GM19397 (cell line): ENCODE data around the gene SERPINI1.
A peak's percentile ranks its signal among the peaks of the same experiment; 100 is the strongest.

ENCODE experiments used
- ATAC-seq: cut with Tn5 transposase; IDR thresholded peaks from one replicate; pipeline ENCODE4 v1.9.1; 2021; ENCODE audit warnings: mild to moderate bottlenecking, moderate library complexity; ENCODE audit not compliant: unreplicated experiment

The SERPINI1 gene

GRCh38 chr3:167735233-167736138 lies at the start of gene SERPINI1:
Gene SERPINI1 (plus strand): TSS chr3:167735721. CDS start chr3:167789129, 53,408 bp downstream.
- peak; percentile 56 for ATAC-seq

GRCh38 chr3:167691366-167691765 lies 44.2 kb upstream of the SERPINI1 start:
- peak; percentile 100 for ATAC-seq

- ATAC-seq = no peak
These were observed 41.4 kb upstream of the SERPINI1 start for GRCh38 chr3:167694121-167694520.

- no peak for ATAC-seq
These were observed 35.5 kb upstream of the SERPINI1 start for GRCh38 chr3:167700046-167700445.

GRCh38 chr3:167700926-167701325 lies 34.6 kb upstream of the SERPINI1 start:
- ATAC-seq = no peak

- ATAC-seq = no peak
These were observed 29.7 kb upstream of the SERPINI1 start for GRCh38 chr3:167705840-167706239.

GRCh38 chr3:167709690-167710089 lies 25.8 kb upstream of the SERPINI1 start:
- ATAC-seq = no peak

- ATAC-seq = no peak
These were observed 25.0 kb upstream of the SERPINI1 start for GRCh38 chr3:167710552-167710951.

- ATAC-seq = no peak
These were observed 24.1 kb upstream of the SERPINI1 start for GRCh38 chr3:167711439-167711838.

- ATAC-seq = no peak
These were observed 23.1 kb upstream of the SERPINI1 start for GRCh38 chr3:167712445-167712844.

GRCh38 chr3:167714871-167715270 lies 20.6 kb upstream of the SERPINI1 start:
- ATAC-seq = no peak

GRCh38 chr3:167716920-167717319 lies 18.6 kb upstream of the SERPINI1 start:
- no peak for ATAC-seq

GRCh38 chr3:167718582-167718981 lies 16.9 kb upstream of the SERPINI1 start:
- ATAC-seq = no peak

- no peak for ATAC-seq
These were observed 12.5 kb upstream of the SERPINI1 start for GRCh38 chr3:167723025-167723512.

GRCh38 chr3:167723872-167724271 lies 11.6 kb upstream of the SERPINI1 start:
- ATAC-seq = no peak

GRCh38 chr3:167728176-167728575 lies 7.3 kb upstream of the SERPINI1 start:
- no peak for ATAC-seq

GRCh38 chr3:167728632-167729323 lies 6.7 kb upstream of the SERPINI1 start:
- ATAC-seq = no peak

GRCh38 chr3:167729591-167729990 lies 5.9 kb upstream of the SERPINI1 start:
- no peak for ATAC-seq

- no peak for ATAC-seq
These were observed 4.1 kb upstream of the SERPINI1 start for GRCh38 chr3:167731393-167731792.

- no peak for ATAC-seq
These were observed 3.0 kb upstream of the SERPINI1 start for GRCh38 chr3:167732313-167733065.

GRCh38 chr3:167733961-167734497 lies 1.5 kb upstream of the SERPINI1 start:
- ATAC-seq = no peak
